Adipose tissue (tissue), 3 donors: ENCODE measurements around the gene LPCAT1. TPM values are rescaled to one million over a fixed set of nuclear protein-coding genes. Genes with fewer than 3 reads are reported as not detected.
"Not testable (repeated sequence)": the region's sequence is repeated elsewhere in the genome, so short reads cannot be mapped to it uniquely, and the experiment has no call there.

ENCODE experiments used
- H3K27ac ChIP-seq: one replicate; pipeline ENCODE4 v1.5.1; 2013; ENCODE audit warnings: low read depth, low read length
- WGBS, 3 donors: extraction: QIAGEN DNeasy Blood & Tissue Kit; methylation state at CpG; one replicate each; pipeline ENCODE4 v1.1.7; 2013; 5-methylcytosine and 5-hydroxymethylcytosine counted together
- polyA plus RNA-seq, 3 donors: library from polyadenylated mRNA; stranded (reverse); fragments of 200-250 nt; gene quantifications; one replicate each; pipeline ENCODE4 v1.2.3, GENCODE V29; 2013
- donor health status: healthy with polysubstance abuse.
- donor health status: Bipolar disorder and iron deficiency.
- donor health status: healthy.

Gene LPCAT1
- polyA plus RNA-seq, 3 donors = 7.5 to 21.7 (median 21.0) TPM

DNA sequence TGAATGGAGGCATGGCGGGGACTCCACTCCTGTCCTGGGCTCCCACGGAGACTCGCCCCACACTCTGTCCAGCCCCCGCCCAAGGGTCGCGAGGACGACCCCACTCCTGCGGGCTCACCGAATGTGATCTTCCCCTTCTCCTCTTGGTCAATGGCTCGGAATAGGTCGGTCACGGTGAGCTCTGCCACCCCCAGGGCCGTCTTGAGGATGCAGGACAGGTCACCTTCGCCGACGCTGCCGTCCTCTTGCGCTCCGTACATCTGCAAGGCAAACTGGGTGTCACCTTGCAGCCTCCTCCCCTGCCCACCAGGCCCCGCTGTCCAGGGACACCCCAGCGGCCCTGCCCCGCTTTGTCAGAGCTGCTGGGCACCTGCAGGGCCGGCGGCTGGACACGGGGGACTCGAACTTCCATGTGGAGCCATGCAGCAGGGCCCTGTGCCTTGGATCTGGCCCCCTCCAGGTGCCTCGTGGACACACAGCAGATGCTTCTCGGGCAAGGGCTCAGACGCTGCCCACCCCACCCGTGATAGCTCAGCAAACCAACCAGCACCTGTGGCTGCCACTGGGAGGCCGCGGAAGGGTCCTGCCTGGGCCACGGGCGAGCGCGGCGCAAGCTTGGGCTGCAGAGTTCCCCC lies 57.0 kb downstream of the LPCAT1 start:
- H3K27ac ChIP-seq = no peak overlapping the region
- 91 to 96% (median 95%) methylated on average over 35 to 37 of the region's 37 CpGs for WGBS, 3 donors

DNA sequence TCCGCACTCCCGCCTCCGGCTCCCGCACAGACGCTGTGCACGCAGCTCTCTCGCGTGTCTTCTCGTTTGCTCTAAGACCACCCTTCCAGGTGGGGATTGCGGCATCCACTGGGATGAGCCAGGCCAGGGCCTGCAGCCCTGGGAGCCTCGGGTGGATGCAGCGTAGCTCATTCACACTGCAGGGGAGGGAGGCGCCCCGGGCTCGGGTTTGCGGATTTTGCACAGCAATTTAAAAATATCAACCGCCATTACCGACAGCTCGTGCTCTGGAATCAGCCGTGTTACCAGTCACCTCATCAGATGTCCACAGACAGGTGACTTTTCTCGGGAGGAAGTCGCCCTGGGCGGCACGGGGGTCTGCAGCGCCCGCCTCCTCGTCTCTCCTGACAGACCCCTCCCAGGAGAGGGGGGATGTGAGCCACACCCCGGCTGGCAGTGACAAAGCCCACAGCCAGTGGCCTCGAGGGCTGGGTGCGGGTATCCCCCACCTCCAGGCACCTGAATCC lies 57.7 kb downstream of the LPCAT1 start:
- WGBS, 3 donors = 95 to 96% (median 95%) methylated on average over 29 to 30 of the region's 30 CpGs
- H3K27ac ChIP-seq = no peak overlapping the region

DNA sequence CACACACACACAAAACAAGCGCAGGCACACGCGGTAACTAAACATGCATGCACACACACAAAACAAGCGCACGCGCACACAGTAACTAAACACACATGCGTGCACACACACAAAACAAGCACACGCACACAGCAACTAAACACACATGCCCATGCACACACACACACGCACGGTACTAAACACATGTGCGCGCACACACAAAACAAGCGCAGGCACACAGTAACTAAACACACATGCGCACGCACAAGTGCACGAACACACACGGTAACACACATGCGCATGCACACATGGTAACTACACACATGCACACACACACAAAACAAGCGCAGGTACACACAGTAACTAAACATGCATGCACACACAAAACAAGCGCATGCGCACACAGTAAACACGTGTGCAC lies 58.6 kb downstream of the LPCAT1 start:
- WGBS, 3 donors = 97 to 99% (median 97%) methylated on average over 22 of the region's 22 CpGs
- no peak overlapping the region for H3K27ac ChIP-seq

DNA sequence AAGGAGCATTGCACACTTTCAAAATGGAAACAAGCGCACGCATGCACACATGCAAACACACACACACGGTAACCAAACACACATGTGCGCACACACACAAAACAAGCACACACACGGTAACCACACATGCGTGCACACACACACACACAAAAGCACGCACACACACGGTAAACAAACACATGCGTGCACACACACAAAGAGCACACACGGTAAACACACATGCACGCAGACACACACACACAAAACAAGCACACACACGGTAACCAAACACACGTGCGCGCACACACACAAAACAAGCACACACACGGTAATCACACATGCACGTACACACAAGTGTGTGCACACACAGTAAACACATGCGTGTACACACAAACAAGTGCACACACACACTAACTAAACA lies 59.2 kb downstream of the LPCAT1 start:
- WGBS, 3 donors = 90 to 92% (median 91%) methylated on average over 18 of the region's 18 CpGs
- no peak overlapping the region for H3K27ac ChIP-seq

DNA sequence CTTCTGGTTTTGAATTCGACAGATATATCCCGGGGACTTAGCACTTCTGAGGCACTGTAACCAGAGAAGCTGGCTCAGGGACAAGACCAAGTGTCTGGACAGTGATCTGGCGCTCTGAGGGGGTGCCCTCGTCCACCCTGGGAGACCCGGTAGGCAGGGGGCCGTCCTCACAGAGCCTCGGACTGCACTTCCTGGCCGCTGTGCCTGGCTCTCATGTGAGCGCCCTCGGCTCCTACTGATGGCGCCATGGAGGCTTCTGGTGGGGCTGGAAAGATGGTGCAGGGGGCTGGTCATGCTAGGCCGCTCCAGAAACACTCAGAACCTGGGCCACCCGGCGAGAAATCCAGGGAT lies 59.7 kb downstream of the LPCAT1 start:
- no peak overlapping the region for H3K27ac ChIP-seq
- WGBS, 3 donors = 93 to 97% (median 95%) methylated on average over 14 of the region's 14 CpGs

DNA sequence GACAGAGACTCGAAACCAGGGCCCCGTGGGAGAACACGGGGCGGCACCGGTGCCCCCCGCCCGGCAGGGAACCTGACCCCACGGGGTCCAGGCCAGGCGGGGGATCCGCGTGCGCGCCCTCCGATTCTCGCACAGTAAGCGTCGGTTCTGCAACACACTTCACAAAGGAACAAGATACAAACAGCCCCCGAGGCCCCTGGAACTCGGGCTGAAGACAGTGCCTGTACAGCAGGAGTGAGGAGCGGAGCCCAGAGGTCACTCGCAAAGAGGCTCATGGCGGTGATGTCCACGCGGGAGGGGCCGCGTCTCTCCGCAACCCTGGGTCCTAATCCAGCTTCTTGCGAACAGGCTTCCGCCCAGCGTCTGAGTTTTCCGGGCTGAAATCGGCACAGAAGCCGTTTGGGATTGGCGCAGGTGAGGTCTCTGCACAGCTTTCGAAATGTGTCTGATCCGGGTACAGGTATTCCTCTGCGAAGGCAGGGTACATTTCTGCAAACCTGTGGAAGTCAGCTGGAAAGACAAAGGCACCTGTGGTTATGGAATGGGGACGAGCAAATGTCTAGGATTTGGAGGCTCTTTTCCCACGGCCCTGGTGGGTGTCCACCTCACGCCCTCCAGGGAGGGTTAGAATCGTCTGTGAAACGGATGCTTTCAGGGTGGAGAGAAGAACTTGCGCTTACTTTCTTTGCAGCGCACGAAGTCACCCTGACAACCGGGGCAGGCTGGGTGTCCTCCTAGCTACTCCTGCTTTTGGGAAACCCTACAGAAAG lies 60.2 kb downstream of the LPCAT1 start:
- H3K27ac ChIP-seq = no peak overlapping the region
- WGBS, 3 donors = 94 to 96% (median 96%) methylated on average over 46 of the region's 46 CpGs

DNA sequence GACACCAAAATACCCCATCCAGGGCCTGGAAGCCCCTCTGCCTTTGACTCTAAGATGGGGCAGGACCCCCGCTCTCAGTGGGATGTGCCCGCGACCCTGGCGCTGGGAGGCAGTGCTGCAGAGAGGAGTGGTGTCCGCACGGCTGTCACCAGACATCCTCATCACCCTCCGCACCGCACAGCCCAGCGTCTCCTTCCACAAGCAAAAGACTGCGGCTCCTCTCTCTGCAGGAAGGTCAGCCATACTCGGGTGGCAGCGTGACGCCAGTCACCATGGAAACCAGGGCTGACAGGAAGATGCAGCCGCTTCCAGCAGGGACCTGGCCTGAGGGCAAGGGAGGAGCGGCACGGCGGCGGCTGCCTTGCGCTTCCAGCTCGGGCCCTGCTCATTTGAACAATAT lies 61.4 kb downstream of the LPCAT1 start:
- WGBS, 3 donors = 87 to 90% (median 90%) methylated on average over 20 of the region's 20 CpGs

DNA sequence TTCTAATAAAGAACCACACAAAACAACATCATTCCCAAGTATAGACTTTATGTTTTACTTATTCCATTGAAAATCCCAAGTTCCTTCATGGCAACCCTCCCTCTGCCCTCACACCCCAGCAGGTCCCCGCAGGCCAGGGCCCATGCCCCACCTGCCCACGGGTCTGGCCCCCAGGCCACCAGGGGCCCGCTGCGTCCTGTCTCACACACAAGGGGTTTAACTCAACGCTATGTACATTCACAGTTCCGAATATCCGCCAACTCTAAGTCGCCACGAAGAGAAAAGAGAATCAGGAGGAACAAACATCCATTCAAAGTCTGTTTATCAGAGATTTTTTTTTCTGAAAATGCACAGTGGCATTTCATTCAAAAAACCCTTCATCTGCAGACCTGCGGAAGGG lies 62.4 kb downstream of the LPCAT1 start:
- H3K27ac ChIP-seq = no peak overlapping the region
- 95 to 98% (median 96%) methylated on average over 10 of the region's 10 CpGs for WGBS, 3 donors

More for the DNA sequence above, 61.4 kb downstream of the LPCAT1 start:
- no peak overlapping the region for H3K27ac ChIP-seq

DNA sequence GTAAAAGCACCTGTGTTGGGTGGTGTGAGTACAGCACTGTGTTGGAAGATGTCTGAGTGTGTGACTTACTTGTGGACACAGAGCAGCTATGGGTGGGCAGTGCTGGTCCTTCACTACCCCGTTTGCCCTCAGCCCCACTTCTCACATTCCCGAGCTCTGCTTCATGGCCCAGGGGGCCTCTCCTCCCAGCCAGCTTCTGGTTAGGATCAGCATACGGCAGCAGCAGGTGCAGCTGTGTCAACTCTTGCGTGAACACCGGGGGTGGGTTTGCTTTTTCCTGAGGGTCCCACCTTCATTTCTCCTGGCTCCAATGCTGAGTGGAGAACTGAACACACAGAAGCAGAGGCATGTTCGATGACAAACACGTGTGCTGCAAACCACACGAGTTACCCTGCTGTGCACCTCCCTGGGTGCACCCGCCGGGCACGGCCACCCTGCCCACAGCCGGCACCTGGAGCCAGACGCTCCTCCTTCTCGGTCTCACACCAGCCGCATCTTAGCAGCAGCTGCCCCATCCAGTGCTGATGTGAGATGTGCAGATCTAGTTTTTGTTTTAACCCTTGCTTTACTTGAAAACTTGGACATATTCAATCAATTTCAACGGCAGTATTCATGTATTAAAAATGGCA lies 63.6 kb downstream of the LPCAT1 start:
- WGBS, 3 donors = 77 to 84% (median 81%) methylated on average over 16 of the region's 16 CpGs
- no peak overlapping the region for H3K27ac ChIP-seq

DNA sequence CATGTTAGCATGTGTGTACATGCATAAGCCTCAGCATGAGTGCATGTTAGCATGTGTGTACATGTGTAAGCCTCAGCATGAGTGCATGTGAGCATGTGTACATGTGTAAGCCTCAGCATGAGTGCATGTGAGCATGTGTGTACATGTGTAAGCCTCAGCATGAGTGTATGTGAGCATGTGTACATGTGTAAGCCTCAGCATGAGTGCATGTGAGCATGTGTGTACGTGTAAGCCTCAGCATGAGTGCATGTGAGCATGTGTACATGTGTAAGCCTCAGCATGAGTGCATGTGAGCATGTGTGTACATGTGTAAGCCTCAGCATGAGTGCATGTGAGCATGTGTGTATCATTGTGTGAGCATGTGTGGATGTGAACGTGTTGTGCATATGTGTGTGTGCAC lies 64.3 kb downstream of the LPCAT1 start:
- WGBS, 3 donors = 84 to 93% (median 91%) methylated on average over 2 of the region's 2 CpGs
- H3K27ac ChIP-seq = not testable (repeated sequence)

DNA sequence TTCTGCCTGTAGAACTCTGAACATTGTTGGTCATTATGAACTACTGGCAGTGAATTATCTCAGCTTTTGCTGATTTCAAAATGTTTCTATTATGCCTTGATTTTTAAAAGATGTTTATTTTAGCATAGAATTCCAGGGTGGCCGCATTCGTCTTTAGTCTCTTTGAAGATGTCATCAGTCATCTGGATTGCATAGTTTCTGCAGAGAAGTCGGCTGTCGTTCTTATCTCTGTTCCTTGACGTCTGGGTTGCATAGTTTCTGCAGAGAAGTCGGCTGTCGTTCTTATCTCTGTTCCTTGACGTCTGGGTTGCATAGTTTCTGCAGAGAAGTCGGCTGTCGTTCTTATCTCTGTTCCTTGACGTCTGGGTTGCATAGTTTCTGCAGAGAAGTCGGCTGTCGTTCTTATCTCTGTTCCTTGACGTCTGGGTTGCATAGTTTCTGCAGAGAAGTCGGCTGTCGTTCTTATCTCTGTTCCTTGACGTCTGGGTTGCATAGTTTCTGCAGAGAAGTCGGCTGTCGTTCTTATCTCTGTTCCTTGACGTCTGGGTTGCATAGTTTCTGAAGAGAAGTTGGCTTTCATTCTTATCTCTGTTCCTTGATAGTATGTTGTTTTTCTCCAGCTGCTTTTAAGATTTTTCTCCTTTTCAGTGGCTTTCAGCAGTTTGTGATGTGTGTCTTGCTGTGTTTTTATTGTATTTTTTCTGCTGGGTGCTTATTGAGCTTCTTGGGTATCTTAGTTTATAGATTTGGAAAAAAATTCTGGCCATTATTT lies 67.5 kb downstream of the LPCAT1 start:
- WGBS, 3 donors = 77 to 93% (median 82%) methylated on average over 8 to 10 of the region's 20 CpGs
- not testable (repeated sequence) for H3K27ac ChIP-seq

DNA sequence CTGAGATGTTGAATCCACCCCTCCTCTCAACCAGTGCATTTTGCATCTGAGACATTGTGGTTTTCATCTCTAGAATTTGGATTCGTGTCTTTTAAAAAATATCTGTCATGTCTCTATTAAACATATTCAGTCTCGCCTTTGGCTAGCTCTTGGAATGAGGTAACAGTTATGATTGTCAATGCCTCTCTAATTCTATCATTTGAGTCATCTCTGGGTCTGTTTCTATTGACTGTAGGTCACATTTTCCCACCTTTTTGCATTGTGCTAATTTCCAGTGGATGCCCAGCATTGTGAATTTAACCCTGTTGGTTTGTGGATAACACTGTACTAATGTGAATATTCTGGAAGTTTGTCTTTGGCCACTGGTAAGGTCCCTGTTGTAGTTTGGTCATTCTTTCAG lies 70.1 kb downstream of the LPCAT1 start:
- WGBS, 3 donors = 64 to 83% (median 74%) methylated on average over 2 of the region's 2 CpGs
- no peak overlapping the region for H3K27ac ChIP-seq

DNA sequence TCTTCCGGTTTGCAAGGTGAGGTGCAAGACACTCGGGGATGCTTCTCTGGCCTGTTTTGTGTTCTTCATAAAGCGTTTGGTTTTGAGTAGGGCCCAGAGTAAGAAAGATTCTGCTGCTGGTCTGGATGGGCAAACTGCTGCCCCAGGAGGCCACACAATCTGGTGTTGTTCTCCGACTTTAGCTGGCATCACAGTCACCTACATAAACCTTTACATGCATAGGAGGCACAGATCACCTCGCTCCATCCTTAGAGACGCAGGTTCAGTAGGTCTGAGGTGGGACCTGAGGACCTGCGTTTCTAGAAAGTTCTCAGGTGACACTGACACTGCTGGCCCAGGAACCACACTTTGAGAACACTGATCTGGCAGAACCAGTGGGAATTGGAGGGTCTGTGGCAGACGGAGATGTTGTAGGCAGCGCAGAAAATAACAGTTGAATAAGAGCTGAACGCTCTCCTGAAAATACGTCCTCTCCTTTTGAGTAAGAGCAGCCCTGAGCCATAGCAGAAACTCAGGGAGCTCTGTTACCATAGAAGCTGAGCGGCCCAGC lies 74.6 kb downstream of the LPCAT1 start:
- no peak overlapping the region for H3K27ac ChIP-seq
- 77 to 87% (median 86%) methylated on average over 12 of the region's 12 CpGs for WGBS, 3 donors

DNA sequence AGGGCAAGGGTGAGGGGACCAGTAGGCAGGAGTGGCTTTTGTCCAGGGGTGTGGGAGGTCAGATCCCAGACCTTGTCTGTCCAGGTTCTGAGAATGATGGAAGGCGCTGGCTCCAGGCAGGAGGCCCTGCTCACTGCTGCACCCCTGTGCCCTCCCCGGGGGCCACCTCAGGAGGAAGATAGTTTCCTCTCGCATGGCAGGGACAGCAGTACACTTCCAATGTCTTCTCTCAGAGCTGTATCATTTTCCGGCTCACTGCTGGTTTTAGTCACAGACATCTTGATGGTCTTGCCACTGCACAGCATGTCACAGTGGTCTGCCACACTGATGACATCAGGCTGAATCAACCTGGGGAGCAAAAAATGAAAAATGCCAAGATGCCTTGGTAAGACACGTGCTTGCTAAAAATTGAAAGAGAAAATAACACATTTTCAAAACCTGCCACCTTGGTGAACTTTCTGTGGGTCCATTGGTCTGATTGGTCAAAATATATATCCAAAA lies 75.2 kb downstream of the LPCAT1 start:
- WGBS, 3 donors = 70 to 80% (median 79%) methylated on average over 5 of the region's 5 CpGs
- H3K27ac ChIP-seq = no peak overlapping the region

DNA sequence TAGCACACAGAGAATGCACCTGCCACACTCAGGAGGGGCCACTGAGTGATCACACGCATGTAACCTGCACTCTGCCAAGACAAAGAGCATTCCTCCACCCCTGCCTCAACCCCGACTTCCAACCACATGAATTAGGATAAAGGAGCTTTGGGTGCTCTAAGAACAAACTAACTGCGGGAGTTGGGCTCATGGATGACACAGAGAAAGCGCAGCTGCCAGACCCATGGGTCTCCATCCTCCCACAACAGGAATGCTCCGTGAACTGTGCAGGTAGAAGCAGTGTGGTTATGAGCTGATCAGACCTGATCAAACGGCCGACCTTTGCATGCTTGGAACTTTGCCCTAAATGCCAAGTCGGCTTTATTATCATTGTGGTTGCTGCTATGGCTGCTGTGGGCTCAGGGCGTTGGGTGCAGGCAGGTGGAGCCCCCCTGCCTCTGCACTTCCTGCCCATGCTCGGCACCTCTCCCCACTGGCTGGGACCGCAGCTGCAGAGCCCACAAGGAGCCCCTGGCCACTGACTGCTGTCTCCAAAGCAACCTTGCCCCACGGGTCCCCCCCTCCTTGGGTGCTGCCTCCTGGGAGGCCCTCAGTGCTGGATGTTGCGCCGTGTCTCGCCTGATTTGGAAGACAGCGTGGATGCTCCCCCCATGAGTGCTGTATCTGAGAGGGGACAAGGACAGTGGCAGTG lies 75.9 kb downstream of the LPCAT1 start:
- WGBS, 3 donors = 45 to 64% (median 59%) methylated on average over 16 of the region's 16 CpGs
- H3K27ac ChIP-seq = no peak overlapping the region

DNA sequence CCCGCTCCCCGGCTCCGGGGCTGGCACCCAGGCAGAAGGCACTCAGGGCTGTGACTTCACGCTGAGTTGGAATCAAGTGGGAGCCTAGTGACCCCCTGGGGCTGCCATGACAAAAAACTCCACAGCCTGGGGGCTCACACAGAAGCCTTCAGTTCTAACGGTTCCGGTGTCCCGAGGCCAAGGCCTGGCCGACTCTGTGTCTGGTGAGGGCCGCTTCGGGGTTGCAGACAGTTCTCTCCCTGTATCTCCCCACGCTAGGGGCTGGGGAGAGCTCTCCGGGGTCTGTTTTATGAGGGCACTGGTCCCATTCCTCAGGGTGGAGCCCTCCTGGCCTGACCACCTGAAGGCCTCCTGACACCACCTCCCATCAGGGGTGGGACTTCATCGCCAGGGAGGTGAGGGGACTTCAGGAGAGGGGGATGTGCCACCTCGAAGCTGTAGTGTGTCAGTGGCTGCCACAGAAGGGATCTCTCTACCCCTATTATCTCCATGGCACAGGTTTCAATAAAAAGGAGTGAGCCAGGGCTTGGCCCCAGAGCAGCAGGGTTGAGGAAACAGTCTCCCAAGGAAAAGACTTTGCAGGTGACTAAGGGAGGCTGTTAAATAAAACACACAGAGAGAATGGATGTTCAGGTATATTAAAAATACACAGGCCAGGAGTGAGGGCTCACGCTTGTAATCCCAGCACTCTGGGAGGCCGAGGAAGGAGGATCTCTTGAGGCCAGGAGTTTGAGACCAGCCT lies 77.0 kb downstream of the LPCAT1 start:
- no peak overlapping the region for H3K27ac ChIP-seq
- 36 to 46% (median 40%) methylated on average over 15 to 16 of the region's 16 CpGs for WGBS, 3 donors
